SJSA1 (cell line): ENCODE data around the gene RPL14. TPM values are rescaled to one million over a fixed set of nuclear protein-coding genes. Genes with fewer than 3 reads are reported as not detected.
A peak's percentile ranks its signal among the peaks of the same experiment; 100 is the strongest.
"Not testable (repeated sequence)": the region's sequence is repeated elsewhere in the genome, so short reads cannot be mapped to it uniquely, and the experiment has no call there.

Experiments used
- DNase-seq, 2 experiments: peaks; one replicate each; pipeline ENCODE4 v3.0.0-alpha.2; 2015 to 2020; ENCODE audit warnings: low spot score in 2 of 2, low read depth in 1 of 2
- H3K27ac ChIP-seq: fragments of 250-450 bp; sonication (Bioruptor Pico); 2 replicates; pipeline ENCODE4 v1.5.1; 2020; ENCODE audit warnings: mild to moderate bottlenecking, moderate library complexity
- H3K27me3 ChIP-seq: fragments of 250-450 bp; sonication (Bioruptor Pico); replicated peaks from 2 replicates; pipeline ENCODE4 v1.5.1; 2020; ENCODE audit warnings: mild to moderate bottlenecking, moderate library complexity
- H3K36me3 ChIP-seq: fragments of 250-450 bp; sonication (Bioruptor Pico); 2 replicates; pipeline ENCODE4 v1.5.1; 2020; ENCODE audit warnings: mild to moderate bottlenecking
- H3K4me1 ChIP-seq: fragments of 250-450 bp; sonication (Bioruptor Pico); replicated peaks from 2 replicates; pipeline ENCODE4 v1.6.1; 2021; ENCODE audit warnings: mild to moderate bottlenecking
- H3K4me3 ChIP-seq: fragments of 250-450 bp; sonication (Bioruptor Pico); 2 replicates; pipeline ENCODE4 v1.5.1; 2020; ENCODE audit warnings: mild to moderate bottlenecking
- H3K9me3 ChIP-seq: fragments of 250-450 bp; sonication (Bioruptor Pico); replicated peaks from 2 replicates; pipeline ENCODE4 v1.5.1; 2020; ENCODE audit warnings: mild to moderate bottlenecking
- total RNA-seq: library from RNA; depleted of rRNA; stranded (reverse); fragments of >200 nt; shearing (Covaris generic); gene quantifications from 2 replicates; pipeline ENCODE4 v1.2.3, GENCODE V29; 2014

Gene RPL14
- total RNA-seq, 1 experiment from 2014 or later, result 303 TPM

GRCh38 chr3:40452876-40453730, 4.0 kb upstream of the RPL14 start:
- peak; percentile 96 to 97 for DNase-seq
- Histone ChIP-seq H3K27me3 (no peaks in the 10 kb centered on the region), H3K4me3 (peak overlapping the region; percentile 52), H3K9me3 (no peaks in the 10 kb centered on the region), H3K27ac (peak overlapping the region; percentile 79), H3K4me1 (peaks cover 15% of the 10 kb centered on the region), H3K36me3 (peaks cover 12% of the 10 kb centered on the region)

GRCh38 chr3:40453933-40454332, 3.2 kb upstream of the RPL14 start:
- Histone ChIP-seq H3K27me3 (no peaks in the 10 kb centered on the region), H3K9me3 (no peaks in the 10 kb centered on the region), H3K4me1 (peaks cover 24% of the 10 kb centered on the region), H3K27ac (no peak overlapping the region), H3K36me3 (peaks cover 20% of the 10 kb centered on the region), H3K4me3 (no peak overlapping the region)
- no peak for DNase-seq

GRCh38 chr3:40455328-40455727, 1.8 kb upstream of the RPL14 start:
- DNase-seq, result no peak
- Histone ChIP-seq H3K4me1 (peaks cover 24% of the 10 kb centered on the region), H3K27me3 (no peaks in the 10 kb centered on the region)

GRCh38 chr3:40456279-40456939, 730 bp upstream of the RPL14 start:
- Histone ChIP-seq H3K36me3 (peaks cover 43% of the 10 kb centered on the region), H3K27me3 (no peaks in the 10 kb centered on the region), H3K4me3 (peak overlapping the region; percentile 89), H3K4me1 (peaks cover 24% of the 10 kb centered on the region), H3K27ac (peak overlapping the region; percentile 70), H3K9me3 (no peaks in the 10 kb centered on the region)
- no peak for DNase-seq

More at GRCh38 chr3:40455328-40455727, 1.8 kb upstream of the RPL14 start:
- no peak overlapping the region for H3K27ac ChIP-seq
- peaks cover 34% of the 10 kb centered on the region for H3K36me3 ChIP-seq
- no peak overlapping the region for H3K4me3 ChIP-seq
- no peaks in the 10 kb centered on the region for H3K9me3 ChIP-seq

GRCh38 chr3:40458473-40458872, 1.3 kb downstream of the RPL14 start:
- no peak for DNase-seq
- Histone ChIP-seq H3K9me3 (no peaks in the 10 kb centered on the region), H3K27me3 (no peaks in the 10 kb centered on the region), H3K27ac (no peak overlapping the region), H3K36me3 (peaks cover 63% of the 10 kb centered on the region), H3K4me3 (peak overlapping the region; percentile 89), H3K4me1 (peaks cover 11% of the 10 kb centered on the region)

GRCh38 chr3:40460481-40460880, 3.3 kb downstream of the RPL14 start:
- peaks cover 11% of the 10 kb centered on the region for H3K4me1 ChIP-seq
- not testable (repeated sequence) for H3K27me3 ChIP-seq, DNase-seq, H3K9me3 ChIP-seq, H3K27ac ChIP-seq, H3K4me3 ChIP-seq
- H3K36me3 ChIP-seq, result peaks cover 83% of the 10 kb centered on the region

- H3K27me3 ChIP-seq, result no peaks in the 10 kb centered on the region
- no peak for DNase-seq
- H3K36me3 ChIP-seq, result peaks cover 87% of the 10 kb centered on the region
- H3K27ac ChIP-seq, result no peak overlapping the region
- H3K9me3 ChIP-seq, result no peaks in the 10 kb centered on the region
- H3K4me3 ChIP-seq, result no peak overlapping the region
- peaks cover 11% of the 10 kb centered on the region for H3K4me1 ChIP-seq
Observed at GRCh38 chr3:40461161-40461560, 4.0 kb downstream of the RPL14 start.

- H3K27me3 ChIP-seq, H3K27ac ChIP-seq, H3K9me3 ChIP-seq, H3K4me3 ChIP-seq, DNase-seq: not testable (repeated sequence)
- Histone ChIP-seq H3K36me3 (peaks cover 85% of the 10 kb centered on the region), H3K4me1 (peaks cover 11% of the 10 kb centered on the region)
Observed at GRCh38 chr3:40462838-40463237, 5.7 kb downstream of the RPL14 start.

- H3K27ac ChIP-seq, result no peak overlapping the region
- peaks cover 77% of the 10 kb centered on the region for H3K36me3 ChIP-seq
- no peaks in the 10 kb centered on the region for H3K9me3 ChIP-seq
- H3K4me1 ChIP-seq, result peaks cover 4% of the 10 kb centered on the region
- no peak for DNase-seq
- no peaks in the 10 kb centered on the region for H3K27me3 ChIP-seq
- no peak overlapping the region for H3K4me3 ChIP-seq
Observed at GRCh38 chr3:40463579-40463978, 6.4 kb downstream of the RPL14 start.

- Histone ChIP-seq H3K27me3 (no peaks in the 10 kb centered on the region), H3K4me3 (no peak overlapping the region), H3K9me3 (no peaks in the 10 kb centered on the region), H3K36me3 (peaks cover 68% of the 10 kb centered on the region), H3K4me1 (no peaks in the 10 kb centered on the region), H3K27ac (no peak overlapping the region)
- DNase-seq, result no peak
Observed at GRCh38 chr3:40464339-40465110, 7.4 kb downstream of the RPL14 start.

GRCh38 chr3:40465111-40465407, 7.9 kb downstream of the RPL14 start:
- Histone ChIP-seq H3K27me3 (no peaks in the 10 kb centered on the region), H3K4me3 (no peak overlapping the region), H3K4me1 (no peaks in the 10 kb centered on the region), H3K27ac (no peak overlapping the region), H3K9me3 (no peaks in the 10 kb centered on the region), H3K36me3 (peaks cover 62% of the 10 kb centered on the region)
- DNase-seq, result no peak

- Histone ChIP-seq H3K27ac (no peak overlapping the region), H3K27me3 (no peaks in the 10 kb centered on the region), H3K4me1 (no peaks in the 10 kb centered on the region), H3K9me3 (no peaks in the 10 kb centered on the region), H3K4me3 (no peak overlapping the region), H3K36me3 (peaks cover 58% of the 10 kb centered on the region)
- no peak for DNase-seq
Observed at GRCh38 chr3:40465456-40465855, 8.3 kb downstream of the RPL14 start.

- Histone ChIP-seq H3K27me3 (no peaks in the 10 kb centered on the region), H3K9me3 (no peaks in the 10 kb centered on the region), H3K4me1 (no peaks in the 10 kb centered on the region), H3K4me3 (no peak overlapping the region), H3K36me3 (peaks cover 33% of the 10 kb centered on the region), H3K27ac (no peak overlapping the region)
- no peak for DNase-seq
Observed at GRCh38 chr3:40468018-40468417, 10.9 kb downstream of the RPL14 start.

GRCh38 chr3:40470701-40471100, 13.6 kb downstream of the RPL14 start:
- Histone ChIP-seq H3K9me3 (no peaks in the 10 kb centered on the region), H3K27ac (no peak overlapping the region), H3K4me3 (no peak overlapping the region), H3K4me1 (no peaks in the 10 kb centered on the region), H3K36me3 (peaks cover 6% of the 10 kb centered on the region), H3K27me3 (no peaks in the 10 kb centered on the region)
- no peak for DNase-seq
